GM18867 (cell line): ENCODE data around the gene MPL.

Experiments used
- ATAC-seq: cut with Tn5 transposase; IDR thresholded peaks from one replicate; pipeline ENCODE4 v1.9.1; 2021; ENCODE audit warnings: mild to moderate bottlenecking, moderate library complexity; ENCODE audit not compliant: unreplicated experiment

Gene MPL

GRCh38 chr1:43321331-43321891 lies 16.2 kb upstream of the MPL start:
- ATAC-seq, result no peak

DNA sequence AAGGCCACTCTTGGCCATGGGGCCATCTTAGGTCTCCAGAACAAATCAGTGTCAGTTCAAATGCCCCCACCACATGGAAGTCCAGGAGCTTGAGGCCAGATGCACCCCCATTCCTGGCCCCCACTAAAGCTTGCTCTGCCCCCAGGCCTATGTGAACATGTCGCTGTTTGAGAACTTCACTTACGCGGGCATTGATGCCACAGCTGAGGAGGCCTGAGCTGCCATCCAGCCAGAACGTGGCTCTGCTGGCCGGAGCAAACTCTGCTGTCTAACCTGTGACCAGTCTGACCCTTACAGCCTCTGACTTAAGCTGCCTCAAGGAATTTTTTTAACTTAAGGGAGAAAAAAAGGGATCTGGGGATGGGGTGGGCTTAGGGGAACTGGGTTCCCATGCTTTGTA lies 15.1 kb upstream of the MPL start:
- ATAC-seq, result no peak

DNA sequence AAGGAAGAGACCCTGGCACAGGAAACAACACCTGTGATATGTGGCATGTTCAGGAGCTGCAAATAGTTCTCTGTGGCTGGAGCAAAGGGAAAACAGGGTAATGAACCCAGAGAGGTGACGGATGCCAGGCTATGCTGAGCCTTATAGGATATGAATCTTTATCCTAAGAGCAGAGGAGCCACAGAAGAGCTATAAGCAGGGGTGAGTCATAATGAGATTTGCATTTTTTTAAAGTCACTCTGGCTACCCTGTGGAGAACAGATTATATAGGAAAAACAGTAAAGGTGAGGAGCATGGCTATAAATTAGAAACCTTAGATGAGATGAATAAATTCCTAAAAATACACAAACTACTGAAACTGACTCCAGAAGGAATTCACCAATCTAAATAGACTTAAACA lies 12.8 kb upstream of the MPL start:
- ATAC-seq, result no peak

DNA sequence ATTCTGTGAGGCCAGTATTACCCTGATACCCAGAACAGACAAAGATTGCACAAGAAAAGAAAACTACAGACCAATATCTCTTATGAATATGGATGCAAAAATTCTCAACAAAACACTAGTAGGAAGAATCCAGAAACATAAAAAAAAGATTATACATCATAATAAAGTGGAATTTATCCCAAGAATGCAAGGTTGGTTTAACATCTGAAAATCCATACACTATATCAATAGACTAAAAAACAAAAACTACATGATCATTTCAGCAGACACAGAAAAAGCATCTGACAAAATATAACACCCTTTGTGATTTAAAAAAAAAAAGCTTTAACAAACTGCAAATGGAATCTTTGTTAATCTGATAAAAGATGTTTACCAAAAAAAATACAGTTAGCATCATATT lies 12.2 kb upstream of the MPL start:
- no peak for ATAC-seq

GRCh38 chr1:43327549-43328292 lies 9.9 kb upstream of the MPL start:
- ATAC-seq, result no peak

- ATAC-seq, result no peak
Observed at GRCh38 chr1:43329995-43330751, 7.4 kb upstream of the MPL start.

DNA sequence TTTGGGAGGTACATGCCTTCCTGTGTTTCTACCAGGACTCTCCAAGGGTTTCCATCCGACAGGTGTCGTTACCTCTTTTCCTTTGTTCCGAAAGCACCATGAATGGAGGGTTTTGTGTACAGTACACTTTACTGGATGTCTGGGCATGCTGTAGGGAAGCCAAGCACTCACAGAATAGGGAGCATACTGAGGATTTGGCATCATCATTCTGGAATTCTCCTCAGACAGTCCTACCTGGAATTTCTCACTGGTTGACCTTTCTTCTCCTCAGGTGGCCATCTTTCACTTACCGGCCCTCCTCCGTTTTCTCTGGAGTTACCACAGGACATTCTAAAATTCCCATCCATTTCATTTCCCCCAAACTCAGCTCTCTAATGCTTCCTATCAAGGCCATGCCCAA lies 5.9 kb upstream of the MPL start:
- ATAC-seq, result no peak

DNA sequence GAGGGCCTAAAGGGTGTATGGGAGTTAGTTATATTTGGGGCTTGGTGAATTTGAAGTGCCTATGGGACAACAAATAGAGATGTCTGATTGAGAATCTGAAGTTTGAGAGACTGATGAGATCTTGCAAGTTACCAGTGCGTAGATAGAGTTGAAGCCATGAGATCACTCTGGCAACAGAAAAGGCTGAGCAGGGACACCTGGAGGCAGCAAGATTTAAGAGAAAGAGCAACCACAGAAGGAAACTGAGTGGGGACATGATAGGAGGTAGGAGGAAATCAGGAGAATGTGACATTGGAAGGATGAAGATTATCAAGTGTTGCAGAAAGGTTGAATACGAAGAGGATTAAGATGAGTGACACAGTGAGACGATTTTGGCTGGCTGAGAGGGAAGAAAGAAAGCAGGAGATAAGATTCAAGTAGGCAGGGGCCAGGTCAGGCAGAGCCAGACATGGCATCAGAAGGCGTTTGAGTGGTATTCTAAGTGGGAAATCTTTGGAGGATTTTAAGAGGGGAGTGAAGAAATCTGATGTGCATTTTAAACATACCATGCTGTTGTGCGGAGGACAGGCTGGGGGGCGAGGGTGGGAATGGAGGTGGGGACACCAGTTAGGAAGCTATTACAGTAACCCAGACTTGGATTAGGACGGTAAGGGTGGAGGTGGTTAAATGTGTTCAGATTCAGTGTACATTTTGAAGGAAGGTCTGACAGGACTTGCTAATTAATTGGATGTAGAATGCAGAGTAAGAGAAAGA lies 3.0 kb upstream of the MPL start:
- ATAC-seq, result no peak

DNA sequence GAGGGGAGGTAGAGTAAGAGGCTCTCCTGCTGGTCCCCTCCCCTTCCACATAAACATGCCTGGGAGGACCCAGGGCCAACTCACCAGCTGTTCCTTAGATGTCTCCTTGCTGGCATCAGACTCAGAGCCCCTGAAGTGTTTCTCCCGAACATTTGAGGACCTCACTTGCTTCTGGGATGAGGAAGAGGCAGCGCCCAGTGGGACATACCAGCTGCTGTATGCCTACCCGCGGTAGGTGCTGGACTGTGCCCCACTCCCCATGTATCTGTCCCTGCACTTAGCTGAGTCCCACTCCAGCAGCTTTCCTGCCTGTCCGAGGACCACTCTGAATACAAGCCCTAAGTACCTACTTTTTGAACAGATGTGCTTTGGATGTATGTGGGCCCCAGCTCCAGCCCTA lies 383 bp downstream of the MPL start:
- no peak for ATAC-seq

GRCh38 chr1:43339584-43340232 lies 2.1 kb downstream of the MPL start:
- ATAC-seq, result no peak

- no peak for ATAC-seq
Observed at GRCh38 chr1:43340559-43340958, 2.9 kb downstream of the MPL start.

DNA sequence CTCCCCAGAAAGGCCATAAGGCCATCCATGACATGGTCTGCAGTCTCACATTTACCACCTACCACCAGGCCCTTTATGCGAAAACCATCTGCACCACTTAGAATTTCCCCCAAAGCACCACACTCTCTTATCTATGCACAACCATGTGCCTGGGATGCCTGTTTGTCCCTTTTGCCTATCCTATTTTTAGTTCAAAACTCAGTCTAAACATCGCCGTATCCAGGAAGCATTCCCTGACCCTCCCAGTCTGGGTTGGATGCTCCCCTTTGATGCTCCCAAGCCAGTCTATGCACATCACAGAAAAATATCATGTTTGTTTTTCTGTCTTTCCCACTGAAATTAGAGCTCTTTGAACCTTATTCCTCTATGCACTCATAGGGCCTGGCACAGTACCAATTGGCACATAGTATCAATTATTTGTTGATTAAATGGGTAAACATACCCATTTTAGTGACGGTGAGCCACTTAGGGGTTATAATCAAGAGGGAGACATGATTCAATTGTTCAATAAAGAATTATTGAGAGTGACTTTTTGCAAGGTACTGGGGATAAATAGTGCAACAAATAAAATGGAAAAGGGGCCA lies 6.7 kb downstream of the MPL start:
- ATAC-seq, result no peak

DNA sequence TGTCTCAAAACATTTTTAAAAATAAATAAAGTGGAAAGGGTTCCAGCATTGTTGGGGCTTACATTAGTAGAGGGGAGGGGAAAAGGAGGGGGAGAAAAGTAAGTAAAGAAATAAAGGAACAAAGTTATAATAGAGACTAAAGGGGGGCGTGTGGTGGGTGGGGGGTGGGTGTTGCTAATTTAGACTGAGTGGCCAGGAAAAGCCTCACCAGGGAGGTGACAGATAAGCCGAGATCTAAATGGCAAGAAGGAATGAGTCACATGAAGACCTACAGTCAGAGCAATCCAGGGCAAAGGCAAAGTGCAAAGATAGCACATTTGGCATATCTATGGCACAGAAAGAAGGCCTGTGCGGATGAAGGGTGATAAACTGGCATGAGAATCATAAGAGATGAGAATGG lies 7.5 kb downstream of the MPL start:
- ATAC-seq, result no peak

GRCh38 chr1:43346636-43347035 lies 9.0 kb downstream of the MPL start:
- no peak for ATAC-seq

GRCh38 chr1:43348343-43348808 lies 10.8 kb downstream of the MPL start:
- no peak for ATAC-seq

- no peak for ATAC-seq
Observed at GRCh38 chr1:43348809-43349593, 11.4 kb downstream of the MPL start.

DNA sequence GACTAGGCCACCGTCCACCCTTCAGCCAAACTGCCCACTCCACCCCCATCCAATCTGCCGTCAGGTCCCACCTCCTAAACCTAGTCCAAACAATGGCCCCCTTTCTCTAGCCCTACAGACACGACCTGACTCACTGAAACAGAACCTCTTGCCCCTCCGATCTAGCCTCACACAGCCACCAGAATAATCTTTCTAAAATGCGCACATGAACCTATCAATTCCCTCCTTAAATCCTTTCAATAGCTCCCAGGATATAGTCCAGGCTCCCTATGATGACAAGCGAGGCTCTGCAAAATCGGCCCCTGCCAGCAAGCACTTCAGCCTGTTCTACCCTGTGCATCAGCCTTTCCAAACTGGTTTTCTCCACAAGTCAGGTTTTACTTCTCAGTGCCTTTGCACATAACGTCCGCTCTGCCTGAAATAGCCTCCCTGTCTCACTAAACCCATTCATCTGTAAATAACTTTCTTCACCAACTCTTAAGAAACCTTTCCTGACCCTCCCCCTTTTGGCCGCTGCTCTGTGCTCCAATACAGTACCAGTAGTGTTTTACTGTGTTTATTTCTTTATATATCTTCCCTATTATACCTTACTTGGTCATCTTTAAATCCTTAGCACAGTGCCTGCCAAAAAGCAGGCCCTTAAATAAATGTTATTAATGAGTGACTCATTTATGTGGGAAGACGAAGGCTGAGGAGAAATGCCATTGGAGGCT lies 12.1 kb downstream of the MPL start:
- ATAC-seq, result no peak

DNA sequence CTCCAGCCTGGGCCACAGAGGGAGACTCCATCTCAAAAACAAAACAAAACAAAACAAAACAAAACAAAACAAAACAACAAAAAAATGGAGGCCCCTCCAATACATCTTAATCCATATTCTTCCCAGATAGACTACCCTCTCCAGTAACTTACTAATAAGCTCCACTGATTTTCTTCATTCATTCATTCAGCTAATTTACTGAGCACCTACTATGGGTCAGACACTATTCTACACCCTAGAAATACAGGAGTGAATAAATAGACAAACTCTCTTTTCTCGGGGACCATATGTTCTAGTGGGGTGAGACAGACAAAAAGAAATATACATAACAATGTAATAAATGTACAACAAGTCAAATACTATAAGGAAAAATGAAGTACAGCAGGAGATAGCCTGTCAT lies 13.4 kb downstream of the MPL start:
- no peak for ATAC-seq
